GM19452 (cell line): ENCODE measurements around the gene MFRP.
A peak's percentile ranks its signal among the peaks of the same experiment; 100 is the strongest.
"Not testable (repeated sequence)": the region's sequence is repeated elsewhere in the genome, so short reads cannot be mapped to it uniquely, and the experiment has no call there.

ENCODE experiments used
- ATAC-seq: cut with Tn5 transposase; IDR thresholded peaks from one replicate; pipeline ENCODE4 v1.9.1; 2021; ENCODE audit not compliant: unreplicated experiment

MFRP gene

GRCh38 chr11:119346605-119347004 is at the start of gene MFRP:
TSS of gene MFRP (minus strand) at chr11:119346705. CDS start at chr11:119346513, 192 bp downstream.
- no peak for ATAC-seq

DNA sequence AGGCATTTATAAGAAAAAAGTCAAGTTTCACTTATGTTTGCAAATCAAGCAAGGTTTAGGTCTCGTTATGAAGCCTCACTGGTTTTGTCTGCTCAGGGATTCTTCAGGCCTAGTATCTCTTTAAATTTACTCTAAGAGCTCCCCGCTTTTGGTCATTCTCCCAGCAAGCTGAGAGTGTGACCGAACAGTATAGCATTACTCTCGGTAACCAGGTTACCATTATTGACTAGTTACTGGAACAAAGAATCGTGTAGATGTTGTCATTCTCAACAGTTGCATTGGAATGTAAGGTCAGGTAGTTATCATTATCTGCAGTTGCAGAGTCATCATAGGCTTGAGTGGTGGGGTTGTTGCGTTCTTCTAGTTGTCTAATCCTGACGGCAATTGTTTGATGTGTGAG is 44.8 kb upstream of the MFRP start:
- no peak for ATAC-seq

DNA sequence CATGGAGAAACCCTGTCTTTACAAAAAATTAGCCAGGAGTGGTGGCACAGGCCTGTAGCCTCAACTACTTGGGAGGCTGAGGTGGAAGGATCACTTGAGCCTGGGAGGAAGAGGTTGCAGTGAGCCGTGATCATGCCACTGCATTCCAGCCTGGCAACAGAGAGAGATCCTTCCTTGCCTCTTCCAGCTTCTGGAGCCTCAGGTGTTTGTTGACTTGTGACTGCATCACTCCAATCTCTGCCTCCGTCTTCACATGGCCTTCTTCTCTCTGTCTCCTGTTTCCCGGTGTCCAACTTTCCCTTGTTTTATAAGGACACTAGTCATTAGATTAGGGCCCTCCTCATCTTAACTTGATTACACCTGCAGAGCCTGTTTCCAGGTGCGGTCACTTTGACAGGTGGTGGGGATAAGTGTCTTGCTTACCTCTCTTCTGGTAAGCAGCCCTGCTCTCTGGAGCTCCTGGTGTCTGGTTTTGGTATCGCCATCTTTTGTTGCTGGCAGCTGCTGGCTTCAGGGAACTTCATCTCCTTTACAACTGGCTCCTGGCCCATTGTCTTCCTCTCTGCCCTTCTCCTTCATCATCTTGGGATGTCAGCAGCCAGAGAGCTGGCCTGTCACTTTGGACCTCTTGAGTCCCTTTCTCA is 43.2 kb upstream of the MFRP start:
- ATAC-seq: no peak

GRCh38 chr11:119388103-119388502 is 41.6 kb upstream of the MFRP start:
- no peak for ATAC-seq

DNA sequence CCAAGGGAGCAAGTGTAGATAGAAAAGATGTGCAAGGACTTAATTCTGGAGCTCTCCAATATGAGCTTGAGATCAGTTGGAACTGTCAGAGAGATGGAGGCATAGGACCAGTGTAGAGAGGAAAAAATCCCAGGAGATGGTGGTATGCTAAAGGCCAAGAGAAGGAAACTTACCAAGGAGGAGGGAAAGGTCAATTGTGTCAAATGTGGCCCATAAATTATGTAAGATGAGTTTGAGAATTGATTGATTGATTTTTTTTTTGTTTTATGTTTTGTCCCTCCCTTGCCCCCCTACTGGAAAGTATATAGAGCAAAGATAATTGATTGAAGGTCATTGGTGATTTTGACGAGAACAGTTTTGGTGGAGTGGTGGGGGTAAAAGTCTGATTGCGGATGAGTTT is 37.8 kb upstream of the MFRP start:
- ATAC-seq: no peak

GRCh38 chr11:119382513-119382912 is 36.0 kb upstream of the MFRP start:
- not testable (repeated sequence) for ATAC-seq

GRCh38 chr11:119382101-119382500 is 35.6 kb upstream of the MFRP start:
- ATAC-seq: no peak

DNA sequence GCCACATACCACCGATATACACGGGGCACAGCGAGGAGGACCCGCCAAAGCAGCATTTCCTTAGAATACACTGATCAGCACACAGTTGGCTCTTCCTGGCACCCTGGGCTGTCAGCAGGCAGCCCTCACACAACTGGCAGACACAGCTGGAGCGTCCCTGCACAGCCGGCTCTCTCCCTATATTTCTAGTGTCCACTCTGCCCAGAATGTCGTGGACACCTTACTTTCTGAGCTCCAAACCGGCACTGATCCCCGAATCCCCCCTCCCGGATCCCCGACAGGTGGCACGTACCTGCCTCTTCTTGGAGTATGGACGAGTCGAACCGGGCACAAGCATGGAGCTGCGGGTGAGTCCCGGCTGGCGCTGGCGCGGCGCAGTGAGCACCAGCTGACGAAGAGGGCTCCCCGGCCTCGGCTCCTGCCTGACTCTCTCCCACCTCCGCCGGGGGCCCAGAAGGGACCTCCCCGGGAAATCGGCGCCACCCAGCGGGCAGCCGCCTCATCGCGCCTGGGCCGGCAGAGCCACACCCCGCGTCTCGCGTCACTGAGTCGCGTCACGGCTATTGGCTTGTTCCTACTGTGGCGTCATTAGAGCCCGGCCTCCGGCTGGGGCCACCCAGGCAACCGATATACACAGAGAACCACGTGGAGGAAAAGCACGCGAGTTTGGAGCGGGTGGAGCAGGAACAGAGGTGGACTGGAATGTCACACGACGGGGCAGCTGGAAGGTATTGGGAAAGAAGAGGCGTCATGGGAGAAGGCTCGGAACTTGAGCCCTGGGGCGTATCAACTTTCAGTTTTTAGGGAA is 34.9 kb upstream of the MFRP start, which contains the start of gene USP2:
Gene USP2, minus strand, starts transcription at position 510 of the 808 bp plus-strand sequence. CDS start 8,210 bp downstream, outside the sequence.
- ATAC-seq: peak; percentile 99

GRCh38 chr11:119380827-119381180 is 34.3 kb upstream of the MFRP start:
- ATAC-seq: no peak

DNA sequence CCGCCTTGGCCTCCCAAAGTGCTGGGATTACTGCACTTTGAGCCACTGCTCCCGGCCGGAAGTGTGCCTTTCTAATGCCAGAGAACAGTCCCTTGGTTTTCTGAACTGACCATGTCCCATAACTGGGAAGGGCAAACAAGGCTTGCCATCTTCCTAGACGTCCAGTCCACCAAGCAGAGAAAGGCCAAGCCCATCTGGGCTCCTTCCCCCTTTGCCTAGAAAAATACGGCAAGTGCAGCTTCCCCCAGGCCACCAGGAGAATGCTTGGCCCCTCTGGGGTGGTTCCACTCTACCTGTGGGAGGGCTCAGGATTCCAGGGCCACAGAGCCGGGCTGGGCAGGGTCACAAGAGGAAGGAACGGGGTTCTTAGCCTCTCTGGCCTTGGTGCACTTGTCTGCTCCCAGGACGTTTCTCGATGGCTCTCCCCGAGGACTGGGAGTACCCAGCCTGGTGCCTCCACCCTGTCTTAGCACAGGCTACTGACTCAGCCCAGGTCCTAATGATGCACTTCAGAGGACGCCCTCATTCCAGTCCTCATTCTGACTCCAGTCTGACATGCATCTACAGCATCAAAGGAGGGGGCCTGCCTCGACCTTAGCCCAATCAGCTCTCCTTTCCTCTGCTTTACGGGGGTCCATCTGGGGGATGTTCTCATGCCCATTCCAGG is 33.8 kb upstream of the MFRP start:
- no peak for ATAC-seq

GRCh38 chr11:119378851-119379465 is 32.5 kb upstream of the MFRP start:
- no peak for ATAC-seq

DNA sequence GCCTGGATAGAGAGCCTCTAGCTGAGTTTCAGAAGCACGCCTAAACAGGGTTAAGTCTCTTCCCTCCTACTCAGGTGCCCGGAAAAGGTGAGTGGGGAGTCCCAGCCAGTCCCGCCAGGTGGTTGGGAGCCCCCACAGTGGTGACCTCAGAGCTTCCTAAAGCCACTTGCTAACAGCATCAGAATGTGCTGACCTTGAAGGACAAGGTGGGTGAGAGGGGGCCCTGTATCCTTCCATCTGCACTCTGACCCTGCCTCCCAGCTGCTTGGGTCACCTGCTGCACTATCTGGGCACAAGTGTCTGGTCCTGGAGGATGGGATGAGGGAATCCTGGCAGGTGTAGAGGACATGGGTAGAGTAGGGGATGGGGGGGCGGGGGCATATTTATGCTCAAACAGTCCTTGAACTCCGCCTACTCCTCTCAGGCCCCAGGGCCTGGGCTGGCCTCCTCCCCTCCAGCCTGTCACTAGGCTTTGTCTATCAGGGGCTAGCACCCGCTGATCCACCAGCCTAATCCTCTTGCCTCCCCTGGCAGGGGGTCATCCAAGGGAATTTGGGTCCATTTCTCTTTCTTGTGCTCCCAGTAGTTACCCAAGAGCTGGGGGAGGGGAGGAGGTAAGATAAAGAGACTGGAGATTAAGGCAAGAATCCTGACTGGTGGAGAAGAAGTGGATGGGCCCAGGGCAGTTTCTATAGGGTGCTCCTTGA is 31.6 kb upstream of the MFRP start:
- ATAC-seq: no peak

GRCh38 chr11:119377112-119377901 is 30.8 kb upstream of the MFRP start:
- ATAC-seq: no peak

DNA sequence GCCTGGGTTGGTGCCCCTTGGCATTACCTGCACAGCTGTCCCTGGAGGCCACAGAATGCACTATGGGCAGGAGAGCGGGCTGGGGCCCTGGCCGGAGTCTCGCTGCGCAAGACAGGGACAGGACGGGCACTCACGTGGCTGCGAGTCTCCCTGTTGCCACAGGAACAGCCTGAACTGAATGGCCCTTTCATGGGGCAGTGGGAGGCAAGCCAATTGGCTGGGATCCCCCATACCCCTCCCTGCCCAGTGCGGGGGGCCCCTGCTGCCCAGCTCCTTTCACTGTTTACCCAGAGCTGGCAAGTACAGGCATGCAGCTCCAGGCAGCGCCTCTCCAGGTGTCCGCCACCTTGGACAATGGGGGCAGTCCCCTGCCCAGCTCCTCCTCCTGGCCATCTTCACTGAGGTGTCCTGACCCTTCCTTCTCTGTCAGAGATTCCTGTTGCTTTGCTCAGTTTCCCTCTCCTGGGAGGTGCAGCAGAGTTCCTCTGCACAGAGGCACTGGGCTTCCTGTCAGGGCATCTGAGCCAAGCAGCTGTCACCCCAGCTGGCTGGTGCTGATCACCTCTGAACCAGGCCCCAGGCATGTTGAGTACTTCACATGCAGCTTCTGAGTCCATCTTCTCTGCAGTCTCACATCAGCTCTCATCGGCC is 29.8 kb upstream of the MFRP start:
- ATAC-seq: no peak

DNA sequence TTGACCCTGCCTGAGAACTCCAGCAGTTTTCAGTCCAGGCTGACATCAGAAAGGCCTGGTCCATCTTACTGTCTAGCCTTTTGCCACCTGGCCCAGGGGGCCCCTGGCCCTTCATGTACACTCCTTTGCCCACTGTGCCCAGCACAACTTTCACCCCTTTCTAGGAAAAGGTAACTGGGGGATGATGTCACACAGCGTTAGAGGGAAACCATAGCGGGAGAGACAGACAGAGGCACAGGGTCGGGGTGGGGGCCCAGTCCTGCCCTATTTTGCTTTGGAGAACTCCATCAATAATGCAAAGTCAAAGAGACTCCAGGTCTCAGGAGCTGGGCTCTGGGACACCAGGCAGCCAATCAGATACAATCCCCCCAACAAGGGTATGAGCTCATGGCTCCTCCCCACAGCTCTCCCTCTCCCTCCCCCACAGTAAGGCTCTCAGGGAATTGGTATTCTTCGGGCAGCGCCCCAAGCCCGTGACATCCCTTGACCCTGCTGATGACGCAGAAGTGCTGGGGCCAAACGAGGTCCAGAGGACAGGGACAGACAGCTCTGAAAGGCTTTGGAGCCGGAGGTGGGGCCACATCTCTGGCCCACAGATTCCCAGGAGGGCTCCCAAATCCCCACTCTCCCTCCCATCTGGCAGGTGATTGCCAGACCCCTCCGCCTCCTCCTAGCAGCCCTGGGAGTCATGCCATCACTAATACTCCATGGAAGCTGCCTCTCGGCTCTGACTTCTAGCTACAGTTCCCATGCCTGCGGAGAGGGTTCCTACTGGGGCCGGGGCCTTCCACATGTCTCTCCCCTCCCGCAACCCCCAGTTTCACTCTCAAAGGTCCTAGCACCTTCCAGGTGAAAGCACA is 29.1 kb upstream of the MFRP start:
- no peak for ATAC-seq

GRCh38 chr11:119374632-119375336 is 28.3 kb upstream of the MFRP start:
- no peak for ATAC-seq

DNA sequence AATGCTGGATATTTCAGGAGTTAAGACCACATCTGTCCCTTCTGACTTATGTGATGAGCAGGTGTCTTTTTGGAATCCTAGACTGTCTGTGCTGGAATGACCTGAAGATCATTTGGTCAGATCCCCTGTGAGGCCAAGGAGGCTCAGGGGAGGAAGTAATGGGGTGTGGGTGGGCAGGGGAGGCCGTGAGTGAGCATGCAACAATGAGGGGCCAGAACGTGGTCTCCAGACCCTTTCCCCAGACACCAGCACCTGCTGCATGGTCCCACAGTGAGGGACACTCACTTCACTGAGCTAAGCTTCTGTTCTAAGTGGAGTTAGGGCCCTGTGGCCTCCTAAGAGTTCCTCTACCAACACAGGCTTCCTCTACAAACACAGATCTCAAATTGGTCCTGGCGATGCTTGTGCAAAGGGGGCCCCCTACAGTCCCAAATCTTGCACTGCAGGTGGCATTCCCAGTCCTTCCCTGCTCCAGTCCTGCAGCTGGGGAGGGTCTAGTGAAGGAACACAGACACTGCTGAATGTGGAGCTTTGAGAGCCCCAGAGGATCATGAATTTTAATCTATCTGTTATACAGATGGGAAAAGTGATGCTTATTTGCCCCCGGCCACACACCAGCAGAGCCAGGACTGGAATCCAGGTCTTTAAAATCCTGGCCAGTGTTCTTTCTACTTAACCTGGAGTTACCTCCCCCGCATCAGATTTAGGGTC is 27.6 kb upstream of the MFRP start:
- no peak for ATAC-seq
